K562 (cell line): ENCODE results near the gene NEDD4L. TPM values are rescaled to one million over a fixed set of nuclear protein-coding genes. Genes with fewer than 3 reads are reported as not detected.

Experiments
- ATAC-seq: fragments of 200-7000 bp; cut with Tn5 transposase; 3 replicates; pipeline ENCODE4 v1.9.1; 2020; ENCODE audit warnings: moderate library complexity
- BruUV-seq: library from RNA; stranded (reverse); fragments of 400-500 nt; replicated peaks from 2 replicates; lab custom pipeline; 2021; lab: Mats Ljungman, UMichigan
- CTCF ChIA-PET: fragments of 300-600 bp; formaldehyde crosslinking; extraction: SDS; loops from one replicate; lab custom pipeline; 2021; ENCODE audit warnings: low intra/inter-chr PET ratio; lab: Yijun Ruan, JAX
- POLR2A ChIA-PET: fragments of 300-600, 350-650 bp; sonication (Branson Sonifier 250); formaldehyde crosslinking; extraction: SDS; loops from one replicate; lab custom pipeline; 2021; ENCODE audit warnings: antibody characterized with exemption, inconsistent platforms; lab: Yijun Ruan, JAX
- DNase-seq, 4 experiments: peaks; one replicate each; pipeline versions ENCODE4 v3.0.0 to v3.0.0-alpha.2; 2011 to 2018; ENCODE audit warnings: low spot score in 3 of 4, mixed read lengths in 3 of 4; ENCODE audit errors: extremely low read depth in 1 of 4
- FAIRE-seq: peaks from 2 replicates; lab custom pipeline; 2011; peaks lifted over from hg19 to GRCh38; lab: Jason Lieb, UNC
- H2AFZ ChIP-seq: 2 replicates; pipeline ENCODE4 v1.6.0; 2011; ENCODE audit warnings: low read depth, low read length, control low read depth, inconsistent platforms
- H3K27ac ChIP-seq: fragments of 200-600 bp; 3 replicates; pipeline ENCODE4 v1.8.0; 2011; ENCODE audit warnings: low read depth, mild to moderate bottlenecking, control low read depth, inconsistent platforms, low read length, moderate library complexity, mixed read lengths; ENCODE audit errors: extremely low read depth
- H3K27me3 ChIP-seq, 2 experiments: fragments of 300-600 bp in 1 of 2; 2 replicates in 1 of 2; 3 replicates in 1 of 2; pipeline versions ENCODE4 v1.6.0 to v1.8.0; 2011; ENCODE audit warnings: inconsistent platforms in 2 of 2, low read length in 2 of 2, mild to moderate bottlenecking in 1 of 2, mixed read lengths in 1 of 2, moderate library complexity in 1 of 2; ENCODE audit not compliant: control insufficient read depth in 2 of 2, insufficient read depth in 2 of 2
- H3K36me3 ChIP-seq: fragments of 300-600 bp; 3 replicates; pipeline ENCODE4 v1.8.0; 2011; ENCODE audit warnings: mild to moderate bottlenecking, low read length, inconsistent platforms; ENCODE audit not compliant: control insufficient read depth, insufficient read depth
- H3K4me1 ChIP-seq, 2 experiments: fragments of 200-600 bp in 1 of 2; replicated peaks in 1 of 2; 2 replicates in 1 of 2; 3 replicates in 1 of 2; pipeline versions ENCODE4 v1.5.1 to v1.8.0; 2011; ENCODE audit warnings: inconsistent platforms in 2 of 2, low read length in 2 of 2, mild to moderate bottlenecking in 1 of 2, mixed read lengths in 1 of 2, moderate library complexity in 1 of 2; ENCODE audit not compliant: control insufficient read depth in 2 of 2, insufficient read depth in 2 of 2
- H3K4me2 ChIP-seq: 2 replicates; pipeline ENCODE4 v1.6.1; 2011; ENCODE audit warnings: low read length, control low read depth, inconsistent platforms, mixed read lengths; ENCODE audit not compliant: insufficient read depth
- H3K4me3 ChIP-seq: fragments of 200-600 bp; sonication (generic), shearing (Covaris generic); 2 replicates; pipeline ENCODE4 v1.5.1; 2016; ENCODE audit warnings: control low read depth, inconsistent platforms
- H3K79me2 ChIP-seq: fragments of 200-600 bp; 3 replicates; pipeline ENCODE4 v1.8.0; 2011; ENCODE audit warnings: low read length, inconsistent platforms; ENCODE audit not compliant: control insufficient read depth, insufficient read depth
- H3K9ac ChIP-seq, 2 experiments: 2 replicates each; pipeline versions ENCODE4 v1.6.0 to v1.6.1; 2011; ENCODE audit warnings: low read depth in 2 of 2, low read length in 2 of 2, control low read depth in 1 of 2, inconsistent platforms in 1 of 2, mild to moderate bottlenecking in 1 of 2, mixed read lengths in 1 of 2; ENCODE audit not compliant: insufficient read depth in 1 of 2
- H3K9me1 ChIP-seq: one replicate; pipeline ENCODE4 v1.6.0; 2011; ENCODE audit warnings: inconsistent platforms, mild to moderate bottlenecking, low read length, moderate library complexity; ENCODE audit not compliant: control insufficient read depth, insufficient read depth
- H3K9me3 ChIP-seq: replicated peaks from 2 replicates; pipeline ENCODE4 v1.5.1; 2011; ENCODE audit warnings: low read depth, low read length, inconsistent platforms; ENCODE audit not compliant: control insufficient read depth, insufficient read depth
- H4K20me1 ChIP-seq: replicated peaks from 2 replicates; pipeline ENCODE4 v1.6.1; 2011; ENCODE audit warnings: low read length, inconsistent platforms, mixed read lengths; ENCODE audit not compliant: control insufficient read depth, insufficient read depth
- CBX1 ChIP-seq: sonication (generic); IDR thresholded peaks from 2 replicates; pipeline ENCODE4 v1.6.1; 2016; ENCODE audit warnings: antibody characterized with exemption, low read depth, mild to moderate bottlenecking
- DACH1 ChIP-seq: fragments of 450-650 bp; IDR thresholded peaks from 2 replicates; pipeline ENCODE4 v1.6.1; 2018; ENCODE audit not compliant: partially characterized antibody
- ESRRB ChIP-seq: fragments of 250-450 bp; sonication (Bioruptor Pico); IDR thresholded peaks from 2 replicates; pipeline ENCODE4 v1.5.0; 2020; ENCODE audit warnings: mild to moderate bottlenecking, moderate library complexity, borderline replicate concordance
- GTF2F1 ChIP-seq: IDR thresholded peaks from 2 replicates; pipeline ENCODE4 v1.6.1; 2011; ENCODE audit warnings: low read depth, low read length, improper control_type of control experiment
- HDAC3 ChIP-seq: fragments of 450-650 bp; IDR thresholded peaks from 2 replicates; pipeline ENCODE4 v1.6.1; 2018; ENCODE audit warnings: borderline replicate concordance, mild to moderate bottlenecking, moderate library complexity; ENCODE audit not compliant: partially characterized antibody
- JUNB ChIP-seq: fragments of 450-650 bp; formaldehyde crosslinking; conservative IDR thresholded peaks from 2 replicates; pipeline ENCODE4 v1.4.0; 2020; ENCODE audit warnings: mild to moderate bottlenecking
- KLF13 ChIP-seq: fragments of 450-650 bp; IDR thresholded peaks from 2 replicates; pipeline ENCODE4 v1.6.1; 2016; ENCODE audit warnings: missing genetic modification characterization, low read depth, mild to moderate bottlenecking, missing compliant biosample characterization, moderate library complexity, borderline replicate concordance
- MCM7 ChIP-seq, 2 experiments: fragments of 450-650 bp; IDR thresholded peaks; 2 replicates each; pipeline ENCODE4 v1.6.1; 2016 to 2018
- NFIC ChIP-seq: fragments of 450-650 bp; IDR thresholded peaks from 2 replicates; pipeline ENCODE4 v1.6.1; 2017; ENCODE audit warnings: mild to moderate bottlenecking, inconsistent platforms
- RFX5 ChIP-seq: IDR thresholded peaks from 2 replicates; pipeline ENCODE4 v1.6.1; 2011; ENCODE audit warnings: low read depth, mild to moderate bottlenecking, improper control_type of control experiment, low read length
- TOE1 ChIP-seq, 2 experiments: fragments of 450-650 bp in 1 of 2; sonication (generic) in 1 of 2; formaldehyde crosslinking in 1 of 2; IDR thresholded peaks; 2 replicates each; pipeline versions ENCODE4 v1.7.1 to v1.8.0; 2016 to 2022; ENCODE audit warnings: borderline replicate concordance in 2 of 2, mild to moderate bottlenecking in 2 of 2, antibody characterized with exemption in 1 of 2, inconsistent platforms in 1 of 2, low read depth in 1 of 2, missing genetic modification reagents in 1 of 2, moderate library complexity in 1 of 2
- ZNF57 ChIP-seq: fragments of 450-650 bp; formaldehyde crosslinking; IDR thresholded peaks from 2 replicates; pipeline ENCODE4 v1.4.0; 2020; ENCODE audit warnings: mild to moderate bottlenecking, moderate library complexity
- WGBS: fragments of 100-300 bp; shearing (Covaris generic); methylation state at CpG from one replicate; pipeline ENCODE4 v1.1.6; 2016; ENCODE audit warnings: low coverage, mixed read lengths; ENCODE audit not compliant: insufficient coverage; ENCODE audit errors: missing lambda C conversion rate; 5-methylcytosine and 5-hydroxymethylcytosine counted together
- in situ Hi-C: fragments of 300-500 bp; cut with MboI; formaldehyde crosslinking; loops from 4 replicates; pipeline ENCODE4 v1.15.0; 2018; ENCODE audit warnings: inconsistent platforms, mixed read lengths
- intact Hi-C: fragments of 100-400 bp; cut with micrococcal nuclease; formaldehyde crosslinking; loops from 2 replicates; pipeline ENCODE4 v1.14.2; 2022
- polyA plus RNA-seq, 8 experiments: library from polyadenylated mRNA; depleted of rRNA in 4 of 8; stranded (reverse) in 5 of 8; unstranded in 3 of 8; fragments of >200 nt; fragmentation: Nextera tagmentation in 2 of 8; fragmentation: Illumina TruSeq in 1 of 8; extraction: Ambion mirVana in 2 of 8; extraction: Trizol in 1 of 8; gene quantifications; 2 replicates each; pipeline versions ENCODE4 v1.2.1 to v1.2.3, GENCODE V29; 2011 to 2014; ENCODE audit warnings: inconsistent platforms in 1 of 8, missing spikeins in 1 of 8
- total RNA-seq, 7 experiments: library from RNA; depleted of rRNA in 6 of 7; stranded (reverse); fragments of >200 nt in 6 of 7; fragmentation: Illumina TruSeq in 2 of 7; extraction: Trizol in 2 of 7; gene quantifications; 2 replicates each; pipeline versions ENCODE4 v1.2.1 to v1.2.3, GENCODE V29; 2011 to 2021; ENCODE audit warnings: low replicate concordance in 1 of 7
- TF ChIP-seq, protein P1 (sequence below), 2 experiments: fragments of 450-650 bp; formaldehyde crosslinking in 1 of 2; IDR thresholded peaks; 2 replicates each; pipeline versions ENCODE4 v1.4.0 to v1.6.1; 2014 to 2020; ENCODE audit warnings: mild to moderate bottlenecking in 2 of 2, borderline replicate concordance in 1 of 2, low read depth in 1 of 2

NEDD4L gene
- total and polyA plus RNA-seq, 9 of the 15 experiments (the other 6 are each of a cell fraction or from before 2014, with no cell fraction given), result 8.1 to 33.4 (median 19.9) TPM

DNA sequence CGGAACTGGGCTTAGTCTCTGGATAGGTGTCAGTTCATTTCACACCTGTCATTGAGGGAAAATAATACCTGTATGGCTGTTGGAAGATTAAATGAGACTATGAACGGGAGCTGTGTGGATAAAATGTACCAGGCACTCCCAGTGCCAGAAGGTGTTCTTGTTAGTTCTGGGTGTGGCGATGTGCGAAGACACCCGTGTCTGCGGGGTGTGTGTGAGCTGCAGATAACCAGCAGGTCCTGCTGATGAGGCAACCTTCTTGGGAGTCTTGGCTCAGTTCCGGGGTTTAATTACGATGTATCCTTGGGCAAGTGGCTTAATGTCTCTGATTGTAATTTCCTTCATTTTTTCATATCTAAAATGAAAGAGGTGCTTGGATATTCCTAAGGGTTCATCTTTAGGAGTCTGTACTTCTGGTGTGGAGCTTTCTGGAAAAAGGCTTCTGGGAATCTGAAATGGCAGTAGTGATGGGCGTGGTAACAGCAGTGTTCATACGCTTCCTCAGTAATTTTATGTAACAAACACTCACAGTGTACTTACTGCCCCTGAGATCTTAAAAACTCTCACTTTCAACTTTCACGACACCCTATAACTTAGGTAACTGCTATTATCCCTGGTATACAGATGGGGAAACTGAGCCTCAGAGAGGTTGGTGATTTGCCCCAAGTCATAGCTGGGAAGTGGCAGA lies 35.0 kb downstream of the NEDD4L start:
- Histone ChIP-seq H3K9ac (peak overlapping the region; percentile 63 to 70), H3K9me1 (no peaks in the 10 kb centered on the region), H3K36me3 (no peaks in the 10 kb centered on the region), H3K4me1 (peaks cover 10 to 21% of the 10 kb centered on the region in 2 experiments; a peak in 3 of 5 replicates), H4K20me1 (no peaks in the 10 kb centered on the region), H3K79me2 (peaks cover 24% of the 10 kb centered on the region), H2AFZ (peak overlapping the region; percentile 62; the same call in 1 of the 2 replicates), H3K27ac (peak overlapping the region; percentile 71), H3K9me3 (no peaks in the 10 kb centered on the region), H3K4me2 (peak overlapping the region; percentile 85), H3K4me3 (no peak overlapping the region), H3K27me3 (no peaks in the 10 kb centered on the region)
- peak; percentile 77 to 86 (median 84) for DNase-seq
- CTCF ChIA-PET, result interaction anchor here (0.5 kb wide), 1 partner anchor 243 kb away, joined by 4 read pairs; no protein-coding TSS in a partner anchor
- no TSS peak for BruUV-seq
- peak; percentile 93 for ATAC-seq
- peak; percentile 96 for FAIRE-seq
- intact Hi-C loops (no loop called here), in situ Hi-C loops (no loop called here)
- WGBS, result under 1% methylated on average over 11 of the region's 11 CpGs
- POLR2A ChIA-PET, result interaction anchor here (0.6 to 2.6 kb wide), 7 partner anchors 8 to 114 kb away, joined by 3 to 10 read pairs (median 3); no protein-coding TSS in a partner anchor
- TF ChIP-seq DACH1, result no peak
- TF ChIP-seq KLF13 (tag), result no peak
- TF ChIP-seq, protein P1, sequence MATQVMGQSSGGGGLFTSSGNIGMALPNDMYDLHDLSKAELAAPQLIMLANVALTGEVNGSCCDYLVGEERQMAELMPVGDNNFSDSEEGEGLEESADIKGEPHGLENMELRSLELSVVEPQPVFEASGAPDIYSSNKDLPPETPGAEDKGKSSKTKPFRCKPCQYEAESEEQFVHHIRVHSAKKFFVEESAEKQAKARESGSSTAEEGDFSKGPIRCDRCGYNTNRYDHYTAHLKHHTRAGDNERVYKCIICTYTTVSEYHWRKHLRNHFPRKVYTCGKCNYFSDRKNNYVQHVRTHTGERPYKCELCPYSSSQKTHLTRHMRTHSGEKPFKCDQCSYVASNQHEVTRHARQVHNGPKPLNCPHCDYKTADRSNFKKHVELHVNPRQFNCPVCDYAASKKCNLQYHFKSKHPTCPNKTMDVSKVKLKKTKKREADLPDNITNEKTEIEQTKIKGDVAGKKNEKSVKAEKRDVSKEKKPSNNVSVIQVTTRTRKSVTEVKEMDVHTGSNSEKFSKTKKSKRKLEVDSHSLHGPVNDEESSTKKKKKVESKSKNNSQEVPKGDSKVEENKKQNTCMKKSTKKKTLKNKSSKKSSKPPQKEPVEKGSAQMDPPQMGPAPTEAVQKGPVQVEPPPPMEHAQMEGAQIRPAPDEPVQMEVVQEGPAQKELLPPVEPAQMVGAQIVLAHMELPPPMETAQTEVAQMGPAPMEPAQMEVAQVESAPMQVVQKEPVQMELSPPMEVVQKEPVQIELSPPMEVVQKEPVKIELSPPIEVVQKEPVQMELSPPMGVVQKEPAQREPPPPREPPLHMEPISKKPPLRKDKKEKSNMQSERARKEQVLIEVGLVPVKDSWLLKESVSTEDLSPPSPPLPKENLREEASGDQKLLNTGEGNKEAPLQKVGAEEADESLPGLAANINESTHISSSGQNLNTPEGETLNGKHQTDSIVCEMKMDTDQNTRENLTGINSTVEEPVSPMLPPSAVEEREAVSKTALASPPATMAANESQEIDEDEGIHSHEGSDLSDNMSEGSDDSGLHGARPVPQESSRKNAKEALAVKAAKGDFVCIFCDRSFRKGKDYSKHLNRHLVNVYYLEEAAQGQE (IDR thresholded peaks at IDR 0.05; ENCODE audit: borderline replicate concordance), result no peak
- TF ChIP-seq, protein P1 (CRISPR knock-in tag; IDR thresholded peaks at IDR 0.05; ENCODE audit: low read depth), result no peak
- no peak for TF ChIP-seq MCM7 (IDR thresholded peaks at IDR 0.05)
- TF ChIP-seq NFIC, result peak; percentile 92
- TF ChIP-seq RFX5, result no peak
- no peak for TF ChIP-seq ESRRB (CRISPR knock-in tag)
- TF ChIP-seq TOE1 (IDR thresholded peaks at IDR 0.05; ENCODE audit: borderline replicate concordance), result peak; percentile 27; the same call in 1 of the 2 replicates
- TF ChIP-seq TOE1 (CRISPR knock-in tag; IDR thresholded peaks at IDR 0.05; ENCODE audit: borderline replicate concordance, low read depth), result no peak
- no peak for TF ChIP-seq ZNF57 (CRISPR knock-in tag)
- TF ChIP-seq JUNB (CRISPR knock-in tag), result no peak
- peak; percentile 41 for TF ChIP-seq HDAC3
- TF ChIP-seq CBX1, result no peak
- TF ChIP-seq GTF2F1, result no peak
